HUDEP-2 (cell line): ENCODE results near the gene RASSF7.

ENCODE experiments used
- DNase-seq, 76 experiments: peaks; one replicate each; lab custom pipeline; 2025; ENCODE audit not compliant: unreplicated experiment in 76 of 76; lab: John Stamatoyannopoulos, UW

The RASSF7 gene

GRCh38 chr11:532527-532985 lies 28.2 kb upstream of the RASSF7 start:
- no peak for DNase-seq

- DNase-seq, result no peak
These were observed 27.7 kb upstream of the RASSF7 start for GRCh38 chr11:532986-533585.

GRCh38 chr11:533586-534395 lies 27.0 kb upstream of the RASSF7 start:
- DNase-seq, result no peak

GRCh38 chr11:534396-535209 lies 26.2 kb upstream of the RASSF7 start:
- peak in 6 of 76 experiments; percentile 14 to 34 (median 22) for DNase-seq

- DNase-seq, result no peak
These were observed 25.6 kb upstream of the RASSF7 start for GRCh38 chr11:535210-535518.

GRCh38 chr11:535519-536454 lies 25.0 kb upstream of the RASSF7 start, which contains the start of gene HRAS:
TSS of gene HRAS (minus strand) at chr11:535576.
- peak in 73 of 76 experiments; percentile 30 to 96 (median 89) for DNase-seq

GRCh38 chr11:536841-537621 lies 23.7 kb upstream of the RASSF7 start, which contains the start of gene LRRC56:
TSS of gene LRRC56 (plus strand) at chr11:537527. CDS start at chr11:540685, 3,158 bp downstream.
- peak in 74 of 76 experiments; percentile 33 to 95 (median 84) for DNase-seq

GRCh38 chr11:537622-538430 lies 22.9 kb upstream of the RASSF7 start:
- no peak for DNase-seq

- DNase-seq, result no peak
These were observed 22.2 kb upstream of the RASSF7 start for GRCh38 chr11:538431-539051.

GRCh38 chr11:539971-540481 lies 20.7 kb upstream of the RASSF7 start:
- DNase-seq, result no peak

GRCh38 chr11:540583-541432 lies 20.0 kb upstream of the RASSF7 start:
- DNase-seq, result no peak

- no peak for DNase-seq
These were observed 19.3 kb upstream of the RASSF7 start for GRCh38 chr11:541433-541885.

- DNase-seq, result no peak
These were observed 16.0 kb upstream of the RASSF7 start for GRCh38 chr11:544817-545166.

GRCh38 chr11:545171-545570 lies 15.6 kb upstream of the RASSF7 start:
- no peak for DNase-seq

- DNase-seq, result no peak
These were observed 11.8 kb upstream of the RASSF7 start for GRCh38 chr11:548700-549603.
